Naive thymus-derived CD4-positive, alpha-beta T cell (primary cell): ENCODE results near the gene ZNF683. TPM values are rescaled to one million over a fixed set of nuclear protein-coding genes. Genes with fewer than 3 reads are reported as not detected.

Source experiments
- ATAC-seq: fragments of 150-1000 bp; cut with Tn5 transposase; 2 replicates; pipeline ENCODE4 v1.10.0; 2021; ENCODE audit warnings: mild to moderate bottlenecking, moderate library complexity
- CTCF ChIA-PET: fragments of 350-600 bp; sonication (Branson Sonifier 250); formaldehyde crosslinking; loops from one replicate; lab custom pipeline; 2021; ENCODE audit warnings: antibody characterized with exemption; lab: Charles Lee
- POLR2A ChIA-PET: fragments of 350-600 bp; sonication (Branson Sonifier 250); formaldehyde crosslinking; loops from one replicate; lab custom pipeline; 2021; ENCODE audit warnings: antibody characterized with exemption, inconsistent platforms; lab: Charles Lee
- DNase-seq, 9 donors: peaks; one replicate each; pipeline versions ENCODE4 v3.0.0 to v3.0.0-alpha.2; 2020 to 2022; ENCODE audit warnings: mixed read lengths in 1 of 9
- H3K27ac ChIP-seq: one replicate; pipeline ENCODE4 v1.7.0; 2013; ENCODE audit warnings: mild to moderate bottlenecking, low read depth, low read length, moderate library complexity
- H3K27me3 ChIP-seq, 2 donors: one replicate each; pipeline ENCODE4 v1.7.0; 2013; ENCODE audit warnings: low read length in 2 of 2, mild to moderate bottlenecking in 2 of 2, moderate library complexity in 2 of 2; ENCODE audit not compliant: control insufficient read depth in 2 of 2, insufficient read depth in 2 of 2
- H3K36me3 ChIP-seq, 3 experiments: 1 replicate in 2 of 3; 2 replicates in 1 of 3; pipeline ENCODE4 v1.7.0; 2013; ENCODE audit warnings: low read length in 3 of 3, mild to moderate bottlenecking in 3 of 3, moderate library complexity in 1 of 3; ENCODE audit not compliant: insufficient read depth in 3 of 3, control insufficient read depth in 2 of 3
- H3K4me1 ChIP-seq, 2 donors: one replicate each; pipeline ENCODE4 v1.7.0; 2013; ENCODE audit warnings: low read length in 2 of 2, mild to moderate bottlenecking in 2 of 2, moderate library complexity in 1 of 2; ENCODE audit not compliant: control insufficient read depth in 2 of 2, insufficient read depth in 2 of 2
- H3K4me3 ChIP-seq: 2 replicates; pipeline ENCODE4 v1.7.0; 2013; ENCODE audit warnings: mild to moderate bottlenecking, low read length
- H3K9me3 ChIP-seq, 3 experiments: 1 replicate in 2 of 3; 2 replicates in 1 of 3; pipeline ENCODE4 v1.7.0; 2013; ENCODE audit warnings: low read length in 3 of 3; ENCODE audit not compliant: control insufficient read depth in 2 of 3
- H3K27ac Mint-ChIP-seq, 9 donors: one replicate each; pipeline ENCODE4 v1.8.0; 2020 to 2022; ENCODE audit warnings: mixed read lengths in 9 of 9, mild to moderate bottlenecking in 8 of 9, moderate library complexity in 5 of 9, inconsistent platforms in 2 of 9
- H3K27me3 Mint-ChIP-seq, 5 donors: one replicate each; pipeline ENCODE4 v1.8.0; 2021 to 2022; ENCODE audit warnings: mixed read lengths in 5 of 5, mild to moderate bottlenecking in 1 of 5
- H3K36me3 Mint-ChIP-seq, 5 donors: one replicate each; pipeline ENCODE4 v1.8.0; 2020 to 2022; ENCODE audit warnings: mixed read lengths in 5 of 5, mild to moderate bottlenecking in 3 of 5, inconsistent platforms in 1 of 5
- H3K4me1 Mint-ChIP-seq, 7 donors: one replicate each; pipeline ENCODE4 v1.8.0; 2020 to 2022; ENCODE audit warnings: mixed read lengths in 7 of 7, mild to moderate bottlenecking in 3 of 7, inconsistent platforms in 1 of 7
- H3K4me3 Mint-ChIP-seq, 10 donors: one replicate each; pipeline ENCODE4 v1.8.0; 2020 to 2022; ENCODE audit warnings: mild to moderate bottlenecking in 10 of 10, mixed read lengths in 10 of 10, moderate library complexity in 6 of 10, inconsistent platforms in 2 of 10
- H3K9me3 Mint-ChIP-seq, 11 donors: one replicate each; pipeline ENCODE4 v1.8.0; 2020 to 2022; ENCODE audit warnings: mixed read lengths in 11 of 11, mild to moderate bottlenecking in 4 of 11, inconsistent platforms in 1 of 11, moderate library complexity in 1 of 11
- intact Hi-C, 2 donors: fragments of 100-400 bp; cut with micrococcal nuclease; formaldehyde crosslinking; loops; one replicate each; pipeline ENCODE4 v1.15.1; 2023
- polyA plus RNA-seq, 2 donors: library from polyadenylated mRNA; unstranded; fragments of 300-500 nt; fragmentation: Illumina TruSeq; gene quantifications; one replicate each; pipeline ENCODE4 v1.2.3, GENCODE V29; 2021
- total RNA-seq, 6 experiments: library from RNA in 5 of 6; stranded (reverse) in 5 of 6; gene quantifications; 1 replicate in 5 of 6; 2 replicates in 1 of 6; pipeline ENCODE4 v1.2.3 and lab custom pipeline; 2021 to 2026

ZNF683 gene
- total and polyA plus RNA-seq, 7 experiments from 2014 or later, result 0.22 to 6.3 (median 0.51) TPM; not detected in 4

- no peaks in the 10 kb centered on the region for H3K9me3 ChIP-seq
- ChIA-PET POLR2A (interaction anchor here (0.7 to 35.3 kb wide), 19 partner anchors 9 to 284 kb away, joined by 3 to 1967 read pairs (median 6); partner anchors contain the start of genes CEP85, DHDDS, HMGN2 and SH3BGRL3), CTCF (interaction anchor here (0.6 to 19.8 kb wide), 9 partner anchors 9 to 85 kb away, joined by 3 to 541 read pairs (median 6); partner anchors contain the start of gene SH3BGRL3)
- Mint-ChIP-seq H3K27ac (peak overlapping the region; percentile 87 to 99 (median 93)), H3K9me3 (peaks cover 0 to 3% (median 0%) of the 10 kb centered on the region in 11 donors), H3K36me3 (peaks cover 18 to 45% (median 30%) of the 10 kb centered on the region in 5 donors), H3K4me1 (peaks cover 62 to 86% (median 68%) of the 10 kb centered on the region in 7 donors), H3K27me3 (no peaks in the 10 kb centered on the region), H3K4me3 (peak overlapping the region; percentile 79 to 100 (median 95))
- no peak for ATAC-seq
- H3K4me3 ChIP-seq, result peak overlapping the region; percentile 98
- no peaks in the 10 kb centered on the region for H3K27me3 ChIP-seq
- peak in 1 of 9 donors; percentile 57 for DNase-seq
- H3K4me1 ChIP-seq, result peaks cover 67 to 69% of the 10 kb centered on the region in 2 donors
- H3K27ac ChIP-seq, result peak overlapping the region; percentile 77
- peaks cover 0 to 42% (median 20%) of the 10 kb centered on the region in 3 experiments for H3K36me3 ChIP-seq
- intact Hi-C loops, result loop anchor here (2.0 to 5.0 kb wide), 3 partner anchors 42 to 206 kb away; partner anchors contain the start of gene PDIK1L (in 1 of the 2)
Observed at GRCh38 chr1:26318338-26319064, 54.0 kb downstream of the ZNF683 start.

GRCh38 chr1:26317612-26318337 lies 54.8 kb downstream of the ZNF683 start, which contains the start of gene CD52:
Gene CD52, plus strand, starts transcription at chr1:26317958. Its CDS starts 60 bp downstream, at chr1:26318018.
- Mint-ChIP-seq H3K4me1 (peaks cover 58 to 86% (median 66%) of the 10 kb centered on the region in 7 donors), H3K4me3 (peak within 1 kb of the TSS; percentile 79 to 100 (median 95)), H3K27me3 (no peaks in the 10 kb centered on the region), H3K36me3 (peaks cover 13 to 39% (median 27%) of the 10 kb centered on the region in 5 donors), H3K27ac (peak within 1 kb of the TSS; percentile 87 to 99 (median 93)), H3K9me3 (peaks cover 0 to 5% (median 0%) of the 10 kb centered on the region in 11 donors)
- peak within 1 kb of the TSS; percentile 98 for H3K4me3 ChIP-seq
- H3K4me1 ChIP-seq, result peaks cover 66 to 67% of the 10 kb centered on the region in 2 donors
- ATAC-seq (peak; percentile 82), DNase-seq (peak; percentile 24 to 87 (median 79))
- H3K9me3 ChIP-seq, result no peaks in the 10 kb centered on the region
- ChIA-PET CTCF (interaction anchor here (0.9 to 19.8 kb wide), 6 partner anchors 9 to 100 kb away, joined by 3 to 541 read pairs (median 6); partner anchors contain the start of gene SH3BGRL3), POLR2A (interaction anchor here (0.6 to 35.3 kb wide), 22 partner anchors 9 to 284 kb away, joined by 3 to 1967 read pairs (median 4); partner anchors contain the start of genes CEP85, DHDDS, SH3BGRL3 and UBXN11)
- H3K27ac ChIP-seq, result peak within 1 kb of the TSS; percentile 77
- H3K36me3 ChIP-seq, result peaks cover 0 to 35% (median 20%) of the 10 kb centered on the region in 3 experiments
- intact Hi-C loops, result loop anchor here (1.0 to 5.0 kb wide), 4 partner anchors 10 to 205 kb away; partner anchors contain the start of gene PDIK1L (in 1 of the 2)
- H3K27me3 ChIP-seq, result no peaks in the 10 kb centered on the region

- Histone ChIP-seq H3K27me3 (no peaks in the 10 kb centered on the region), H3K4me1 (peaks cover 60 to 62% of the 10 kb centered on the region in 2 donors), H3K4me3 (peak overlapping the region; percentile 98), H3K27ac (peak overlapping the region; percentile 77), H3K36me3 (peaks cover 0 to 29% (median 16%) of the 10 kb centered on the region in 3 experiments), H3K9me3 (no peaks in the 10 kb centered on the region)
- intact Hi-C loops, result loop anchor here (1.0 to 5.0 kb wide), 3 partner anchors 10 to 205 kb away; partner anchors contain the start of gene PDIK1L (in 1 of the 2)
- Mint-ChIP-seq H3K4me3 (peak overlapping the region; percentile 79 to 100 (median 95)), H3K36me3 (peaks cover 13 to 34% (median 25%) of the 10 kb centered on the region in 5 donors), H3K9me3 (peaks cover 0 to 5% (median 0%) of the 10 kb centered on the region in 11 donors), H3K4me1 (peaks cover 56 to 79% (median 60%) of the 10 kb centered on the region in 7 donors), H3K27ac (peak overlapping the region; percentile 87 to 99 (median 93)), H3K27me3 (no peaks in the 10 kb centered on the region)
- DNase-seq, result no peak
- no peak for ATAC-seq
- ChIA-PET POLR2A (interaction anchor here (0.6 to 35.3 kb wide), 15 partner anchors 9 to 82 kb away, joined by 3 to 1967 read pairs (median 5); partner anchors contain the start of genes CEP85, SH3BGRL3 and UBXN11), CTCF (interaction anchor here (0.6 to 19.8 kb wide), 5 partner anchors 8 to 100 kb away, joined by 3 to 541 read pairs (median 5); partner anchors contain the start of gene SH3BGRL3)
Observed at GRCh38 chr1:26317146-26317545, 55.4 kb downstream of the ZNF683 start.

GRCh38 chr1:26315874-26316850 lies 56.4 kb downstream of the ZNF683 start:
- Mint-ChIP-seq H3K27ac (peak overlapping the region; percentile 81 to 99 (median 91)), H3K9me3 (peaks cover 0 to 5% (median 0%) of the 10 kb centered on the region in 11 donors), H3K4me3 (peak overlapping the region; percentile 16 to 99 (median 80)), H3K27me3 (no peaks in the 10 kb centered on the region), H3K36me3 (peaks cover 9 to 33% (median 18%) of the 10 kb centered on the region in 5 donors), H3K4me1 (peaks cover 54 to 78% (median 58%) of the 10 kb centered on the region in 7 donors)
- no peaks in the 10 kb centered on the region for H3K9me3 ChIP-seq
- CTCF ChIA-PET, result interaction anchor here (0.6 to 19.8 kb wide), 6 partner anchors 7 to 58 kb away, joined by 3 to 541 read pairs (median 4); partner anchors contain the start of gene SH3BGRL3
- POLR2A ChIA-PET, result interaction anchor here (1.1 to 35.3 kb wide), 6 partner anchors 8 to 59 kb away, joined by 3 to 1967 read pairs (median 4); partner anchors contain the start of genes SH3BGRL3 and UBXN11
- H3K36me3 ChIP-seq, result peaks cover 0 to 20% (median 12%) of the 10 kb centered on the region in 3 experiments
- no peak overlapping the region for H3K4me3 ChIP-seq
- DNase-seq, result no peak
- ATAC-seq, result no peak
- intact Hi-C loops, result loop anchor here in 1 of 2 donors (5.0 kb wide), 2 partner anchors 61 to 204 kb away; partner anchors contain the start of gene PDIK1L
- no peaks in the 10 kb centered on the region for H3K27me3 ChIP-seq
- peak overlapping the region; percentile 77 for H3K27ac ChIP-seq
- peaks cover 50 to 52% of the 10 kb centered on the region in 2 donors for H3K4me1 ChIP-seq

- Mint-ChIP-seq H3K9me3 (peaks cover 0 to 5% (median 0%) of the 10 kb centered on the region in 11 donors), H3K27ac (peak overlapping the region in 8 of 9 donors; percentile 65 to 98 (median 86)), H3K36me3 (peaks cover 8 to 23% (median 13%) of the 10 kb centered on the region in 5 donors), H3K27me3 (no peaks in the 10 kb centered on the region), H3K4me1 (peaks cover 49 to 65% (median 56%) of the 10 kb centered on the region in 7 donors), H3K4me3 (peak overlapping the region; percentile 25 to 99 (median 80))
- Histone ChIP-seq H3K27ac (no peak overlapping the region), H3K9me3 (no peaks in the 10 kb centered on the region), H3K27me3 (no peaks in the 10 kb centered on the region), H3K36me3 (peaks cover 0 to 8% (median 0%) of the 10 kb centered on the region in 3 experiments), H3K4me1 (peaks cover 40% of the 10 kb centered on the region in 2 donors), H3K4me3 (no peak overlapping the region)
- ChIA-PET CTCF (interaction anchor here (19.8 kb wide), 1 partner anchor 32 kb away, joined by 541 read pairs; the partner anchor contains the start of gene SH3BGRL3), POLR2A (interaction anchor here (0.7 to 35.3 kb wide), 8 partner anchors 6 to 61 kb away, joined by 3 to 1967 read pairs (median 6); partner anchors contain the start of genes SH3BGRL3 and UBXN11)
- ATAC-seq (no peak), DNase-seq (no peak)
- intact Hi-C loops, result no loop called here
Observed at GRCh38 chr1:26314501-26314900, 58.0 kb downstream of the ZNF683 start.
